Heart right ventricle (tissue), 16 donors: Measurements from ENCODE around the gene DUSP16. TPM values are rescaled to one million over a fixed set of nuclear protein-coding genes. Genes with fewer than 3 reads are reported as not detected.
A peak's percentile ranks its signal among the peaks of the same experiment; 100 is the strongest.

Source experiments
- ATAC-seq, 8 donors: fragments of 200-7000 bp; cut with Tn5 transposase; one replicate each; pipeline ENCODE4 v1.9.1; 2020; ENCODE audit warnings: mild to moderate bottlenecking in 8 of 8, moderate library complexity in 8 of 8, moderate number of reproducible peaks in 1 of 8
- DNase-seq, 2 donors: peaks; one replicate each; pipeline ENCODE4 v3.0.0-alpha.2; 2020
- H3K27ac ChIP-seq, 10 donors: fragments of 200-600 bp; sonication (generic) in 2 of 10; one replicate each; pipeline versions ENCODE4 v1.5.0 to v1.8.0; 2020 to 2022; ENCODE audit warnings: mild to moderate bottlenecking in 3 of 10
- H3K27me3 ChIP-seq, 7 donors: fragments of 200-600 bp; one replicate each; pipeline ENCODE4 v1.8.0; 2021 to 2022; ENCODE audit warnings: mild to moderate bottlenecking in 2 of 7
- H3K36me3 ChIP-seq, 9 donors: fragments of 200-600 bp; sonication (generic) in 1 of 9; one replicate each; pipeline versions ENCODE4 v1.5.0 to v1.8.0; 2020 to 2022; ENCODE audit warnings: mild to moderate bottlenecking in 2 of 9
- H3K4me1 ChIP-seq, 9 donors: fragments of 200-600 bp; sonication (generic) in 1 of 9; one replicate each; pipeline versions ENCODE4 v1.5.0 to v1.8.0; 2020 to 2022; ENCODE audit warnings: mild to moderate bottlenecking in 4 of 9
- H3K4me3 ChIP-seq, 10 donors: fragments of 200-600 bp; sonication (generic) in 2 of 10; one replicate each; pipeline versions ENCODE4 v1.5.0 to v1.8.0; 2020 to 2022; ENCODE audit warnings: mild to moderate bottlenecking in 7 of 10, moderate library complexity in 2 of 10
- H3K9me3 ChIP-seq, 11 donors: fragments of 200-600 bp in 10 of 11; sonication (generic) in 2 of 11; one replicate each; pipeline versions ENCODE4 v1.5.0 to v1.8.0; 2013 to 2022; ENCODE audit warnings: mild to moderate bottlenecking in 2 of 11, control low read depth in 1 of 11, moderate library complexity in 1 of 11
- WGBS, 2 donors: extraction: QIAGEN DNeasy Blood & Tissue Kit; methylation state at CpG; one replicate each; pipeline ENCODE4 v1.1.7; 2013; ENCODE audit warnings: inconsistent platforms in 1 of 2; 5-methylcytosine and 5-hydroxymethylcytosine counted together
- intact Hi-C, 10 donors: fragments of 100-400 bp; cut with DNase I; formaldehyde crosslinking; loops; one replicate each; pipeline versions ENCODE4 v1.11.1 to v1.14.2; 2022
- polyA plus RNA-seq, 2 donors: library from polyadenylated mRNA; stranded (reverse); fragments of 200-250 nt; gene quantifications; one replicate each; pipeline ENCODE4 v1.2.3, GENCODE V29; 2013
- total RNA-seq, 10 donors: library from RNA; stranded (reverse); fragmentation: NEBNext Ultra II Directional in 3 of 10; extraction: Animal tissue kit (Norgen Biotek cat#: 25700) in 3 of 10; gene quantifications; one replicate each; pipeline versions ENCODE4 v1.2.1 to v1.2.4, GENCODE V29; 2021 to 2023
- TF ChIP-seq, protein P1 (sequence below), 9 donors: fragments of 200-600 bp; sonication (generic) in 2 of 9; IDR thresholded peaks; one replicate each; pipeline versions ENCODE4 v1.5.0 to v1.8.0; 2021 to 2022; ENCODE audit warnings: antibody characterized with exemption in 9 of 9, mild to moderate bottlenecking in 5 of 9, moderate library complexity in 1 of 9
- donor health status: Arrhythmogenic right ventricular cardiomyopathy.
- donor health status: ischemic (EF 13 %, LVEDD 7.1; RV severe dilation, severe dysfunction).
- donor health status: healthy with polysubstance abuse.
- donor health status: DM: no; HTN: yes; CAD: no.
- donor health status: DM: no; HTN: no; CAD: no.
- donor health status: ischemic (EF 25% LVEDD 6.9; RV normal size, moderate dysfunction).
- donor health status: ischemic (EF 25% LVEDD 5.7; RV mildly dilated, moderate dysfunction).
- donor health status: healthy.
- donor health status: DM: yes; HTN: yes; CAD: no.
- donor health status: Ischemic cardiomyopathy.
- donor health status: ischemic (EF 35%, LVEDD 5.7; RV mildly dilated, moderate dysfunction).
- donor health status: nonischemic (EF 11% LVEDD 7.7; RV severe dilation, severe dysfunction).
- donor health status: DM: yes; HTN: yes; CAD: no.
- donor health status: PGD.
- donor health status: ischemic (EF 29% LVEDD 5.4; RV normal size, mild dysfunction).
- donor health status: nonischemic (EF 23%, LVEDD 6.1; RV moderate dilation, normal function).

Gene DUSP16
- total and polyA plus RNA-seq, 12 donors, result 2.6 to 21.7 (median 15.8) TPM

DNA sequence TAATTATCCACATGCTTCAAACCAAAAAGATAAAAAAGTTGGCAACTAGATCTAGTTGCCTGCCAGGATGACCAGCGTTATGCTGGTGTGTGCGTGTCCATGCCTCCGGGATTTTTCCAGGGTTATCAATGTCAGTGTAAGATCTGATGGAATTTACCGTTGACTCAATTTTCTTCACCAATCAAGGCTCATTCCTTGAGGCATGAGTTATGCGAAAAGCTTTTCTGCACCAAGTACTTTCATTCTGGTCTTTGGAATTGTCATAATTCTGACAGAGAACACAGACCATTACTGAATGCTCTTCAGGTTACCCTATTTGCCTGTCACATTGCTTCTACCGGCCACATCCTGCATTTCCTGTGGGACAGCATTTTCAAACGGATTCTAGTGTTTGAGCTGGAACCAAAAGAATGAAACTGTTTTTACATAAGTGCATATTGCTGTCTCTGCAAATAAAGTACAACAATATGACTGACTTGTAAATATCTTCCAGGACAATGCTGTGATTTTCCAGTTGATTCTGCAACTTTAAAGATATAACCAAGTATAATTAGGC lies 91.8 kb downstream of the DUSP16 start:
- no peak for ATAC-seq
- H3K36me3 ChIP-seq, result peaks cover 0 to 44% (median 4%) of the 10 kb centered on the region in 9 donors
- H3K9me3 ChIP-seq, result no peaks in the 10 kb centered on the region
- H3K27me3 ChIP-seq, result no peaks in the 10 kb centered on the region
- no peak overlapping the region for H3K27ac ChIP-seq
- no peak overlapping the region for H3K4me3 ChIP-seq
- intact Hi-C loops, result no loop called here
- DNase-seq, result no peak
- WGBS, 2 donors, result 78 to 82% methylated on average over 7 of the region's 7 CpGs
- TF ChIP-seq, protein P1, sequence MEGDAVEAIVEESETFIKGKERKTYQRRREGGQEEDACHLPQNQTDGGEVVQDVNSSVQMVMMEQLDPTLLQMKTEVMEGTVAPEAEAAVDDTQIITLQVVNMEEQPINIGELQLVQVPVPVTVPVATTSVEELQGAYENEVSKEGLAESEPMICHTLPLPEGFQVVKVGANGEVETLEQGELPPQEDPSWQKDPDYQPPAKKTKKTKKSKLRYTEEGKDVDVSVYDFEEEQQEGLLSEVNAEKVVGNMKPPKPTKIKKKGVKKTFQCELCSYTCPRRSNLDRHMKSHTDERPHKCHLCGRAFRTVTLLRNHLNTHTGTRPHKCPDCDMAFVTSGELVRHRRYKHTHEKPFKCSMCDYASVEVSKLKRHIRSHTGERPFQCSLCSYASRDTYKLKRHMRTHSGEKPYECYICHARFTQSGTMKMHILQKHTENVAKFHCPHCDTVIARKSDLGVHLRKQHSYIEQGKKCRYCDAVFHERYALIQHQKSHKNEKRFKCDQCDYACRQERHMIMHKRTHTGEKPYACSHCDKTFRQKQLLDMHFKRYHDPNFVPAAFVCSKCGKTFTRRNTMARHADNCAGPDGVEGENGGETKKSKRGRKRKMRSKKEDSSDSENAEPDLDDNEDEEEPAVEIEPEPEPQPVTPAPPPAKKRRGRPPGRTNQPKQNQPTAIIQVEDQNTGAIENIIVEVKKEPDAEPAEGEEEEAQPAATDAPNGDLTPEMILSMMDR (IDR thresholded peaks at IDR 0.05), result no peak
- peaks cover 0 to 53% (median 9%) of the 10 kb centered on the region in 9 donors for H3K4me1 ChIP-seq

DNA sequence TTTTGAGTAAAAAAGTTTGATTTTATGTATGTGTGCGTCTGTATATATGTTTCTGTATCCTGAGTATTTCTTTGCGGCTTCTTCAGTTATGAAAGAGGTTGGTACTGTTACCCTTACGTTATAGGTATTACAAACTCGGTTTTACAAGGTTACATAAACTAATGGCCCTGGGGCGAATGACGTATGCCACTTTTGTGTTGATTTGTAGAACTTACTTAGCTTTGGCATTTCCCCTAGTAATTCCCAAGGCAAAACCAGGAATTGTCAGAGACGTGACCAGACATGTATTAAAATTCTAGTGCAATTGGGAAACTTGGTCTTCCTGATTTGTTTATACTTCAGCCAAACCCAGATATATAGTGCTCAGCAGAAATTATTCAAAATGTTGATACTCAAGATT lies 93.3 kb downstream of the DUSP16 start:
- ATAC-seq (no peak), DNase-seq (no peak)
- TF ChIP-seq, protein P1 (IDR thresholded peaks at IDR 0.05), result no peak
- Histone ChIP-seq H3K27me3 (no peaks in the 10 kb centered on the region), H3K4me1 (peaks cover 0 to 43% (median 2%) of the 10 kb centered on the region in 9 donors), H3K4me3 (no peak overlapping the region), H3K9me3 (no peaks in the 10 kb centered on the region), H3K36me3 (peaks cover 0 to 41% (median 4%) of the 10 kb centered on the region in 9 donors), H3K27ac (no peak overlapping the region)
- 89 to 98% methylated on average over 7 of the region's 7 CpGs for WGBS, 2 donors
- intact Hi-C loops, result no loop called here

DNA sequence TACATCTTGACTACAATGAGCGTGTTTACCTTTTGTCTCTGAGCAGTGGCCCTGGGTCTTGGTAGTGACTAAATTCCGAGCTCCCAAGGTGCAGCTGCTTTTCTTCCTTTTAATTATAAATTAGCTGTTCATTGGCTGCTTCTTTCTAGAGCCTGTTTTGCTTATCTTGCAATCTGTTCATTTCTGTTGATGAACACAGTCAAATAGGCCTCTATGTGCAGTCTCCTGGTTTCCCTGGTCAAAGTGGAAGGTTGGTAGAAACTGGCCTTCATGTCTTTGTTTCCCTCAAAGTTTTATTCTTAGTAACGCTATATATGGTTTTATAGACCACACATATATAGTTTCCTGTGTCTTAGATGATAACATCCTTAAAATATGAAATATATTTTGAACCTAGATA lies 94.1 kb downstream of the DUSP16 start:
- 82 to 97% methylated on average over 3 of the region's 3 CpGs for WGBS, 2 donors
- DNase-seq (no peak), ATAC-seq (no peak)
- Histone ChIP-seq H3K36me3 (peaks cover 0 to 41% (median 4%) of the 10 kb centered on the region in 9 donors), H3K27ac (peak overlapping the region in 1 of 10 donors; percentile 80), H3K9me3 (no peaks in the 10 kb centered on the region), H3K27me3 (no peaks in the 10 kb centered on the region), H3K4me1 (peaks cover 0 to 35% (median 0%) of the 10 kb centered on the region in 9 donors), H3K4me3 (no peak overlapping the region)
- TF ChIP-seq, protein P1 (IDR thresholded peaks at IDR 0.05), result no peak
- intact Hi-C loops, result no loop called here

DNA sequence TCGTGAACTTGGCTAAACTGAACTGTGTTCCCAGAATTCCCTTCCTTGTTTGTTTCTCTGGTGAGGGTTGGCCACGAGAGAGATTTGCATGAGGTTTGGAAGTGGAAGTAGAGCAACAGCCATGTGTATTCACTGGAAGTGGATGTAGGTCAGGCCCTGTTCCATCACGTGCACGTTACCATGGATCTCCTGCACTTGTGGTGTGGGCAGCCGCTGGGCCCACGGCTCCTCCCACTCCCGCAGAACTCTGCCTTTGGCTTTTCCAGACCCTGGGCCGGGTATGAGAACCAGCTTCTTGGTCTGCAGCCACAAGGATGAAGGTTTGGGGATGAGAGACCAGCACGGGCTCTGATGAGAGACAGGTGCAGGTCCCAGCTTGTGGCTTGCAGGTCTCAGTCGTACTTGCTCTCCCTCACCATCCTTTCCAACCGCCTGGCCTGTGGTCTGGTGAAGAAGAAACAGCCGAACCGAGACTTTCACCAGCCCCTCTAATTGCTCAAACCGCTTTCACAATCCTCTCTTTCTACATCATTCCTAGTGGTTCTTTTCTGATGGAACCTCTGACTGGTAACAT lies 94.9 kb downstream of the DUSP16 start:
- intact Hi-C loops, result no loop called here
- TF ChIP-seq, protein P1 (IDR thresholded peaks at IDR 0.05), result no peak
- Histone ChIP-seq H3K4me1 (peaks cover 0 to 31% (median 0%) of the 10 kb centered on the region in 9 donors), H3K27me3 (no peaks in the 10 kb centered on the region), H3K36me3 (peaks cover 0 to 41% (median 4%) of the 10 kb centered on the region in 9 donors), H3K4me3 (no peak overlapping the region), H3K27ac (peak overlapping the region in 1 of 10 donors; percentile 80), H3K9me3 (no peaks in the 10 kb centered on the region)
- WGBS, 2 donors, result 91 to 96% methylated on average over 14 of the region's 14 CpGs
- ATAC-seq, result peak in 3 of 8 donors; percentile 25 to 54 (median 47)
- DNase-seq, result no peak
